Keratinocyte (primary cell): ENCODE measurements around the gene ALK. TPM values are rescaled to one million over a fixed set of nuclear protein-coding genes. Genes with fewer than 3 reads are reported as not detected.

ENCODE experiments used
- DNase-seq: peaks from one replicate; pipeline ENCODE4 v3.0.0-alpha.2; 2011; ENCODE audit warnings: low read depth, missing footprints, low spot score
- FAIRE-seq: peaks from 2 replicates; lab custom pipeline; 2011; peaks lifted over from hg19 to GRCh38; lab: Jason Lieb, UNC
- H2AFZ ChIP-seq: 2 replicates; pipeline ENCODE4 v1.6.0; 2012; ENCODE audit warnings: low read length, control low read depth, inconsistent platforms; ENCODE audit not compliant: control insufficient read depth
- H3K27ac ChIP-seq: 2 replicates; pipeline ENCODE4 v1.5.1; 2011; ENCODE audit warnings: low read length; ENCODE audit not compliant: control insufficient read depth, insufficient read depth
- H3K27me3 ChIP-seq: 3 replicates; pipeline ENCODE4 v1.6.0; 2011; ENCODE audit warnings: low read length; ENCODE audit not compliant: control insufficient read depth, insufficient read depth; ENCODE audit errors: extremely low read depth
- H3K36me3 ChIP-seq, 2 experiments: 2 replicates in 1 of 2; 3 replicates in 1 of 2; pipeline ENCODE4 v1.5.1; 2011; ENCODE audit warnings: low read length in 2 of 2, mild to moderate bottlenecking in 1 of 2; ENCODE audit not compliant: control insufficient read depth in 2 of 2, insufficient read depth in 2 of 2; ENCODE audit errors: extremely low read depth in 1 of 2
- H3K4me1 ChIP-seq: 3 replicates; pipeline ENCODE4 v1.5.1; 2011; ENCODE audit warnings: low read length; ENCODE audit not compliant: control insufficient read depth, insufficient read depth; ENCODE audit errors: extremely low read depth
- H3K4me2 ChIP-seq: 3 replicates; pipeline ENCODE4 v1.6.0; 2011; ENCODE audit warnings: low read depth, low read length; ENCODE audit not compliant: control insufficient read depth, insufficient read depth; ENCODE audit errors: extremely low read depth
- H3K4me3 ChIP-seq, 3 experiments: fragments of 200-600 bp in 1 of 3; sonication (generic) in 1 of 3; 2 replicates in 2 of 3; 3 replicates in 1 of 3; pipeline ENCODE4 v1.5.1; 2011 to 2016; ENCODE audit warnings: low read length in 3 of 3, mild to moderate bottlenecking in 3 of 3, control low read depth in 2 of 3, inconsistent platforms in 1 of 3, low read depth in 1 of 3, mixed read lengths in 1 of 3, mixed run types in 1 of 3, moderate library complexity in 1 of 3; ENCODE audit not compliant: control insufficient read depth in 2 of 3, insufficient read depth in 2 of 3; ENCODE audit errors: extremely low read depth in 1 of 3
- H3K79me2 ChIP-seq: 2 replicates; pipeline ENCODE4 v1.6.0; 2012; ENCODE audit warnings: low read length; ENCODE audit not compliant: control insufficient read depth, insufficient read depth
- H3K9ac ChIP-seq: 3 replicates; pipeline ENCODE4 v1.6.0; 2011; ENCODE audit warnings: low read length; ENCODE audit not compliant: control insufficient read depth, insufficient read depth; ENCODE audit errors: extremely low read depth
- H3K9me1 ChIP-seq: 3 replicates; pipeline ENCODE4 v1.6.0; 2011; ENCODE audit warnings: low read length; ENCODE audit not compliant: control insufficient read depth, insufficient read depth; ENCODE audit errors: extremely low read depth
- H3K9me3 ChIP-seq: 2 replicates; pipeline ENCODE4 v1.5.1; 2012; ENCODE audit warnings: low read depth, low read length; ENCODE audit not compliant: control insufficient read depth
- H4K20me1 ChIP-seq: 3 replicates; pipeline ENCODE4 v1.6.0; 2011; ENCODE audit warnings: low read length; ENCODE audit not compliant: control insufficient read depth, insufficient read depth; ENCODE audit errors: extremely low read depth
- EZH2 ChIP-seq: IDR thresholded peaks from one replicate; pipeline ENCODE4 v1.6.1; 2012; ENCODE audit warnings: inconsistent platforms, mild to moderate bottlenecking, low read length, moderate library complexity
- dilution Hi-C: fragments of 300-500 bp; cut with MboI; formaldehyde crosslinking; loops from one replicate; pipeline ENCODE4 v1.7.0; 2020; ENCODE audit warnings: low sequenced_read_pairs; ENCODE audit not compliant: extremely low pct_ligation_motif_present
- polyA plus RNA-seq, 5 experiments: library from polyadenylated mRNA; depleted of rRNA in 3 of 5; stranded (reverse) in 3 of 5; stranded (forward) in 1 of 5; unstranded in 1 of 5; fragments of >200 nt; gene quantifications; 1 replicate in 1 of 5; 2 replicates in 3 of 5; 3 replicates in 1 of 5; pipeline versions ENCODE4 v1.2.1 to v1.2.3, GENCODE V29; 2011 to 2012; ENCODE audit warnings: missing spikeins in 2 of 5, low read depth in 1 of 5, low replicate concordance in 1 of 5
- TF ChIP-seq, protein P1 (sequence below), 3 experiments: IDR thresholded peaks in 1 of 3; conservative IDR thresholded peaks in 1 of 3; optimal IDR thresholded peaks in 1 of 3; 2 replicates in 2 of 3; 3 replicates in 1 of 3; pipeline versions ENCODE3 to v1.5.1; 2011; ENCODE audit warnings: low read length in 3 of 3, mild to moderate bottlenecking in 3 of 3, moderate library complexity in 2 of 3, control low read depth in 1 of 3, inconsistent platforms in 1 of 3; ENCODE audit not compliant: insufficient read depth in 2 of 3; ENCODE audit errors: extremely low read depth in 1 of 3

Gene ALK
- polyA plus RNA-seq, 1 donor (not counting 4 experiments of a cell fraction or from before 2014, with no cell fraction given) = not detected

DNA sequence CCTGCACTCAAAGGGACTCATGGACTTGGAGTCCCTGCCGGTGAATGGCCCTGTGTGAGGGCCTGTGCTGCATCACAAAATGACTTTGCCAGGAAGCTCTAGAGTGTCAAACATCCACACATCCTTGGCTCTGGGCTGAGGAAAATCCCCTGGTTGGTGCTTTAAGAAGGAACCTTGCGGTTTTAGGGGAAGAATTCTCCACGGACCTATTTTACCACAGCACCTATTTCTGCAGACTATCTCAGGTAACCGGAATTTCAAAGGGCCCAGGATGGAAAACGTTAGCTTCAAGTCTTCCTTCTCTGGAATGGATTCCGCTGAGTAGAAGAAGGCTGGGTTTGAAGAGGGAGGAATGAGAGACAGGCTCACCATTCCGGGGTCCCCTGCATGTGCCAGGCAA lies 166.2 kb downstream of the ALK start:
- Histone ChIP-seq H3K4me1 (no peaks in the 10 kb centered on the region), H3K79me2 (no peaks in the 10 kb centered on the region), H3K36me3 (no peaks in the 10 kb centered on the region), H3K9me3 (no peaks in the 10 kb centered on the region), H3K4me2 (no peak overlapping the region), H3K9ac (no peak overlapping the region), H4K20me1 (no peaks in the 10 kb centered on the region), H3K27me3 (peaks cover 3% of the 10 kb centered on the region), H2AFZ (no peak overlapping the region), H3K9me1 (no peaks in the 10 kb centered on the region), H3K4me3 (no peak overlapping the region), H3K27ac (no peak overlapping the region)
- FAIRE-seq = no peak
- dilution Hi-C loops = no loop called here
- TF ChIP-seq, protein P1, sequence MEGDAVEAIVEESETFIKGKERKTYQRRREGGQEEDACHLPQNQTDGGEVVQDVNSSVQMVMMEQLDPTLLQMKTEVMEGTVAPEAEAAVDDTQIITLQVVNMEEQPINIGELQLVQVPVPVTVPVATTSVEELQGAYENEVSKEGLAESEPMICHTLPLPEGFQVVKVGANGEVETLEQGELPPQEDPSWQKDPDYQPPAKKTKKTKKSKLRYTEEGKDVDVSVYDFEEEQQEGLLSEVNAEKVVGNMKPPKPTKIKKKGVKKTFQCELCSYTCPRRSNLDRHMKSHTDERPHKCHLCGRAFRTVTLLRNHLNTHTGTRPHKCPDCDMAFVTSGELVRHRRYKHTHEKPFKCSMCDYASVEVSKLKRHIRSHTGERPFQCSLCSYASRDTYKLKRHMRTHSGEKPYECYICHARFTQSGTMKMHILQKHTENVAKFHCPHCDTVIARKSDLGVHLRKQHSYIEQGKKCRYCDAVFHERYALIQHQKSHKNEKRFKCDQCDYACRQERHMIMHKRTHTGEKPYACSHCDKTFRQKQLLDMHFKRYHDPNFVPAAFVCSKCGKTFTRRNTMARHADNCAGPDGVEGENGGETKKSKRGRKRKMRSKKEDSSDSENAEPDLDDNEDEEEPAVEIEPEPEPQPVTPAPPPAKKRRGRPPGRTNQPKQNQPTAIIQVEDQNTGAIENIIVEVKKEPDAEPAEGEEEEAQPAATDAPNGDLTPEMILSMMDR (optimal IDR thresholded peaks at IDR 0.05 in 1 of 3, IDR thresholded peaks at IDR 0.05 in 1 of 3, conservative IDR thresholded peaks at IDR 0.05 in 1 of 3; ENCODE audit: extremely low read depth in 1 of 3, insufficient read depth in 2 of 3, low read length in 3 of 3) = no peak
- TF ChIP-seq EZH2 = no peak
- DNase-seq = no peak

DNA sequence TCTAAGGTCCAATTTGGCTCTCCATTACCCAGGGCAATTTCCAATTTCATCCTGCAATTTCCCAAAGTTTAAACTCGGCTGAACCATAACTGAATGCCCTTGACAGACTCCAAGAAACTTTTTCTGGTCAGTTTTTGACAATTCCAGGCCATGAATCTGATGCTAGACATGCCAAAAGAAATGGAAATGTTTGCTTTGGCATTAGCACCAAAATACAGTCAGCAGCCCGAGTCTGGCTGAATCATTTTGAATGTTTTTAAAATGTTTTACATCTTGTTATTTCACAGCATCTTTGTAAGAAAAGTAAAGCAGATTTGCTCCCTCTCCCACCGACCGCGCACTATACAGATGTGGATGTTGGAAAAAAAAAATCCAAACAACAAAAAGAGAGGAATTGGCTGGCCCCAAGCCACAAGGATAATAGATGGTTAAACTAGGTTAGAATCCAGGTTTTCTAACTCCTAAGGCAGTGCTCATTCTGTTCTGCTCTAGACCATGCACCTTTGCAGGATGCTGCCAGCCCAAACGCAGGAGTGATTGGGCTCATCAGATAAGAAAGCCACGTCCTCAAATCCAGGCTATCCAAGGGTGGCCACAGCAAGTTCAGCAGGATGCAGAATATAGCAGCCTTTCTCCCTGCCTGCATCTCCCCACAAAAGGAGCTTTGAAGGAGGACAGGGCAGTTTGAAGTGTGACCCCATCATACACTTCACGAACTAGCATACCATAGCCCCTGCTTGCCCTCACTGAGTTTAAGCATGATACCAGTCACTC lies 167.5 kb downstream of the ALK start:
- Histone ChIP-seq H3K4me1 (peaks cover 4% of the 10 kb centered on the region), H3K36me3 (no peaks in the 10 kb centered on the region), H3K9me1 (no peaks in the 10 kb centered on the region), H2AFZ (no peak overlapping the region), H3K4me2 (no peak overlapping the region), H3K4me3 (no peak overlapping the region), H3K9me3 (no peaks in the 10 kb centered on the region), H3K79me2 (no peaks in the 10 kb centered on the region), H4K20me1 (no peaks in the 10 kb centered on the region), H3K9ac (no peak overlapping the region), H3K27me3 (peaks cover 3% of the 10 kb centered on the region), H3K27ac (no peak overlapping the region)
- dilution Hi-C loops = no loop called here
- TF ChIP-seq, protein P1 (optimal IDR thresholded peaks at IDR 0.05 in 1 of 3, IDR thresholded peaks at IDR 0.05 in 1 of 3, conservative IDR thresholded peaks at IDR 0.05 in 1 of 3; ENCODE audit: extremely low read depth in 1 of 3, insufficient read depth in 2 of 3, low read length in 3 of 3) = no peak
- TF ChIP-seq EZH2 = no peak
- no peak for DNase-seq
- FAIRE-seq = peak; percentile 5
